HEK293 (cell line): ENCODE measurements around the gene IL2RA.

Source experiments
- CTCF ChIA-PET: fragments of 350-600 bp; formaldehyde crosslinking; extraction: SDS; loops from one replicate; lab custom pipeline; 2021; ENCODE audit warnings: antibody characterized with exemption; lab: Yijun Ruan, JAX
- POLR2A ChIA-PET: fragments of 300-600 bp; formaldehyde crosslinking; extraction: SDS; loops from one replicate; lab custom pipeline; 2020; ENCODE audit warnings: antibody characterized with exemption, inconsistent platforms; lab: Yijun Ruan, JAX
- H3K27ac ChIP-seq: fragments of 200-500 bp; sonication (Bioruptor generic); 2 replicates; pipeline ENCODE4 v1.5.1; 2014; ENCODE audit warnings: low read depth, low read length, control low read depth, inconsistent platforms; ENCODE audit errors: extremely low read depth
- H3K36me3 ChIP-seq, 2 experiments: fragments of 200-500 bp in 1 of 2; sonication (Bioruptor generic) in 1 of 2; 1 replicate in 1 of 2; 2 replicates in 1 of 2; pipeline ENCODE4 v1.5.1; 2014 to 2017; ENCODE audit warnings: inconsistent platforms in 2 of 2, low read length in 2 of 2; ENCODE audit not compliant: control insufficient read depth in 2 of 2, insufficient read depth in 1 of 2
- H3K4me1 ChIP-seq: fragments of 200-500 bp; sonication (Bioruptor generic); 2 replicates; pipeline ENCODE4 v1.5.1; 2014; ENCODE audit warnings: mild to moderate bottlenecking, low read length, inconsistent platforms; ENCODE audit not compliant: control insufficient read depth, insufficient read depth
- H3K4me3 ChIP-seq: 2 replicates; pipeline ENCODE4 v1.5.1; 2011; ENCODE audit warnings: low read depth, mild to moderate bottlenecking, control low read depth, low read length, moderate library complexity
- H3K9me3 ChIP-seq: fragments of 200-500 bp; sonication (Bioruptor generic); 2 replicates; pipeline ENCODE4 v1.5.1; 2014; ENCODE audit warnings: low read depth, low read length, inconsistent platforms; ENCODE audit not compliant: control insufficient read depth, insufficient read depth
- MEIS1 ChIP-seq: sonication (generic); formaldehyde crosslinking; IDR thresholded peaks from 2 replicates; pipeline ENCODE4 v1.8.1; 2022; ENCODE audit warnings: missing genetic modification reagents, mild to moderate bottlenecking, borderline replicate concordance
- OSR2 ChIP-seq: fragments of 450-650 bp; formaldehyde crosslinking; IDR thresholded peaks from 2 replicates; pipeline ENCODE4 v1.5.1; 2016; ENCODE audit warnings: missing biosample characterization, missing genetic modification characterization
- PRDM1 ChIP-seq: fragments of 450-650 bp; formaldehyde crosslinking; IDR thresholded peaks from 2 replicates; pipeline ENCODE4; 2016; ENCODE audit warnings: missing biosample characterization, missing genetic modification characterization
- SP3 ChIP-seq: fragments of 450-650 bp; formaldehyde crosslinking; IDR thresholded peaks from 2 replicates; pipeline ENCODE4 v1.5.1; 2016; ENCODE audit warnings: missing biosample characterization, missing genetic modification characterization
- YY1 ChIP-seq: fragments of 450-650 bp; formaldehyde crosslinking; IDR thresholded peaks from 2 replicates; pipeline ENCODE4 v1.5.1; 2018; ENCODE audit warnings: missing biosample characterization, missing genetic modification characterization
- ZNF202 ChIP-seq: fragments of 450-650 bp; formaldehyde crosslinking; IDR thresholded peaks from 2 replicates; pipeline ENCODE4 v1.5.1; 2016; ENCODE audit warnings: missing biosample characterization, missing genetic modification characterization, borderline replicate concordance
- ZNF248 ChIP-seq: fragments of 450-650 bp; formaldehyde crosslinking; IDR thresholded peaks from 2 replicates; pipeline ENCODE4 v1.5.1; 2017; ENCODE audit warnings: missing biosample characterization, missing genetic modification characterization
- ZNF366 ChIP-seq: fragments of 450-650 bp; formaldehyde crosslinking; conservative IDR thresholded peaks from 2 replicates; pipeline ENCODE4 v1.5.1; 2016; ENCODE audit warnings: missing biosample characterization, missing genetic modification characterization
- ZNF558 ChIP-seq: fragments of 450-650 bp; formaldehyde crosslinking; IDR thresholded peaks from 2 replicates; pipeline ENCODE4 v1.5.1; 2016; ENCODE audit warnings: missing biosample characterization, missing genetic modification characterization
- ZNF600 ChIP-seq: fragments of 450-650 bp; formaldehyde crosslinking; IDR thresholded peaks from 2 replicates; pipeline ENCODE4 v1.5.1; 2016; ENCODE audit warnings: missing biosample characterization, missing genetic modification characterization
- ZNF621 ChIP-seq: fragments of 450-650 bp; formaldehyde crosslinking; IDR thresholded peaks from 2 replicates; pipeline ENCODE4 v1.5.1; 2017; ENCODE audit warnings: missing biosample characterization, missing genetic modification characterization
- ZNF660 ChIP-seq: fragments of 450-650 bp; IDR thresholded peaks from 2 replicates; pipeline ENCODE4 v1.5.1; 2018; ENCODE audit warnings: missing biosample characterization, mild to moderate bottlenecking, missing genetic modification characterization
- ZNF830 ChIP-seq: fragments of 450-650 bp; IDR thresholded peaks from 2 replicates; pipeline ENCODE4 v1.5.0; 2018; ENCODE audit warnings: missing biosample characterization, missing genetic modification characterization, low read depth, mild to moderate bottlenecking, moderate library complexity
- ZSCAN18 ChIP-seq: fragments of 450-650 bp; formaldehyde crosslinking; IDR thresholded peaks from 2 replicates; pipeline ENCODE4 v1.5.1; 2016; ENCODE audit warnings: missing biosample characterization, missing genetic modification characterization
- TF ChIP-seq, protein P1 (sequence below): fragments of 450-650 bp; formaldehyde crosslinking; IDR thresholded peaks from 2 replicates; pipeline ENCODE4 v1.5.1; 2016; ENCODE audit warnings: missing biosample characterization, missing genetic modification characterization, borderline replicate concordance
- TF ChIP-seq, protein P2 (sequence below): fragments of 450-650 bp; formaldehyde crosslinking; IDR thresholded peaks from 2 replicates; pipeline ENCODE4 v1.5.0; 2017; ENCODE audit warnings: missing biosample characterization, missing genetic modification characterization, borderline replicate concordance

The IL2RA gene

DNA sequence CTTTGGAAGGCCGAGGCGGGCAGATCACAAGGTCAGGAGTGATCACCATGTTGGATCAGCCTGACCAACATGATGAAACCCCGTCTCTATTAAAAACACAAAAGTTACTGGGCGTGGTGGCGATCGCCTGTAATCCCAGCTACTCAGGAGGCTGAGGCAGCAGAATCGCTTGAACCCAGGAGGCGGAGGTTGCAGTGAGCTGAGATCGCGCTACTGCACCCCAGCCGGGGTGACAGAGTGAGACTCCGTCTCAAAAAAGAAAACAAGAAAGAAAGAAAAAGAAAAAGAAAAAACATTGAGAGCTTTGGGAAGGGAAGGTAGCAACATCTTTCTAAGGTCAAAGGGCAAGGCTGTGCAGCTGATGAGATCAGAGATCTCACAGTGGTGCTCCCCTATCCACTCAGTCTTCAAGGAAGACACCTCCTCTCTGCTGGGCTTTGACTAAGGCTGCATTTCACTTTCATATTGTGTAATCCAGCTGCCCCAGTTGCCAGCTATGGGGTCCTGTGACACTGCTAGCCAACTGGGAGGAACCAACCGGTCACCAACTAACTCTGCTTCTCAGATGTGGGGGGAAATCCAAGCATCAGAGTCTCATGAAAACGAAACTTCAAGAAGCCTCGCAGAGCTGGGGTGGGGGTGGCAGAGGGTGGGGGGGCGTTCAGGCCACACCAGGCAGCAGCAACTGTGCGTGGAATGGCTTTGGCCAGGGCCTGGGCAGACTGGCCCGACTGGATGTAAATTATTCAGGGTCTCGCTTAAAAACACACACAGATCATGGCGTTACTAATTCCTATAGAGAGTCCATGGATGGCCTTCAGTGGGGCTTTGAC is 86.3 kb downstream of the IL2RA start (continued):
- TF ChIP-seq, protein P1, sequence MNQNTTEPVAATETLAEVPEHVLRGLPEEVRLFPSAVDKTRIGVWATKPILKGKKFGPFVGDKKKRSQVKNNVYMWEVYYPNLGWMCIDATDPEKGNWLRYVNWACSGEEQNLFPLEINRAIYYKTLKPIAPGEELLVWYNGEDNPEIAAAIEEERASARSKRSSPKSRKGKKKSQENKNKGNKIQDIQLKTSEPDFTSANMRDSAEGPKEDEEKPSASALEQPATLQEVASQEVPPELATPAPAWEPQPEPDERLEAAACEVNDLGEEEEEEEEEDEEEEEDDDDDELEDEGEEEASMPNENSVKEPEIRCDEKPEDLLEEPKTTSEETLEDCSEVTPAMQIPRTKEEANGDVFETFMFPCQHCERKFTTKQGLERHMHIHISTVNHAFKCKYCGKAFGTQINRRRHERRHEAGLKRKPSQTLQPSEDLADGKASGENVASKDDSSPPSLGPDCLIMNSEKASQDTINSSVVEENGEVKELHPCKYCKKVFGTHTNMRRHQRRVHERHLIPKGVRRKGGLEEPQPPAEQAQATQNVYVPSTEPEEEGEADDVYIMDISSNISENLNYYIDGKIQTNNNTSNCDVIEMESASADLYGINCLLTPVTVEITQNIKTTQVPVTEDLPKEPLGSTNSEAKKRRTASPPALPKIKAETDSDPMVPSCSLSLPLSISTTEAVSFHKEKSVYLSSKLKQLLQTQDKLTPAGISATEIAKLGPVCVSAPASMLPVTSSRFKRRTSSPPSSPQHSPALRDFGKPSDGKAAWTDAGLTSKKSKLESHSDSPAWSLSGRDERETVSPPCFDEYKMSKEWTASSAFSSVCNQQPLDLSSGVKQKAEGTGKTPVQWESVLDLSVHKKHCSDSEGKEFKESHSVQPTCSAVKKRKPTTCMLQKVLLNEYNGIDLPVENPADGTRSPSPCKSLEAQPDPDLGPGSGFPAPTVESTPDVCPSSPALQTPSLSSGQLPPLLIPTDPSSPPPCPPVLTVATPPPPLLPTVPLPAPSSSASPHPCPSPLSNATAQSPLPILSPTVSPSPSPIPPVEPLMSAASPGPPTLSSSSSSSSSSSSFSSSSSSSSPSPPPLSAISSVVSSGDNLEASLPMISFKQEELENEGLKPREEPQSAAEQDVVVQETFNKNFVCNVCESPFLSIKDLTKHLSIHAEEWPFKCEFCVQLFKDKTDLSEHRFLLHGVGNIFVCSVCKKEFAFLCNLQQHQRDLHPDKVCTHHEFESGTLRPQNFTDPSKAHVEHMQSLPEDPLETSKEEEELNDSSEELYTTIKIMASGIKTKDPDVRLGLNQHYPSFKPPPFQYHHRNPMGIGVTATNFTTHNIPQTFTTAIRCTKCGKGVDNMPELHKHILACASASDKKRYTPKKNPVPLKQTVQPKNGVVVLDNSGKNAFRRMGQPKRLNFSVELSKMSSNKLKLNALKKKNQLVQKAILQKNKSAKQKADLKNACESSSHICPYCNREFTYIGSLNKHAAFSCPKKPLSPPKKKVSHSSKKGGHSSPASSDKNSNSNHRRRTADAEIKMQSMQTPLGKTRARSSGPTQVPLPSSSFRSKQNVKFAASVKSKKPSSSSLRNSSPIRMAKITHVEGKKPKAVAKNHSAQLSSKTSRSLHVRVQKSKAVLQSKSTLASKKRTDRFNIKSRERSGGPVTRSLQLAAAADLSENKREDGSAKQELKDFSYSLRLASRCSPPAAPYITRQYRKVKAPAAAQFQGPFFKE (tag by site-specific recombination) = no peak
- TF ChIP-seq ZNF366 (tag by site-specific recombination) (0 out of 2 replicates have a peak, but pooled peaks have one; percentile 40), ZNF660 (tag by site-specific recombination) (no peak), ZSCAN18 (no peak), OSR2 (tag by site-specific recombination) (0 out of 2 replicates have a peak, but pooled peaks have one; percentile 7), ZNF558 (tag by site-specific recombination) (0 out of 2 replicates have a peak, but pooled peaks have one; percentile 13), ZNF600 (0 out of 2 replicates have a peak, but pooled peaks have one; percentile 34), ZNF830 (tag by site-specific recombination) (no peak), ZNF621 (tag by site-specific recombination) (no peak), YY1 (tag by site-specific recombination) (no peak), ZNF202 (tag by site-specific recombination) (no peak), SP3 (no peak), PRDM1 (peak; percentile 63)
- TF ChIP-seq, protein P2, sequence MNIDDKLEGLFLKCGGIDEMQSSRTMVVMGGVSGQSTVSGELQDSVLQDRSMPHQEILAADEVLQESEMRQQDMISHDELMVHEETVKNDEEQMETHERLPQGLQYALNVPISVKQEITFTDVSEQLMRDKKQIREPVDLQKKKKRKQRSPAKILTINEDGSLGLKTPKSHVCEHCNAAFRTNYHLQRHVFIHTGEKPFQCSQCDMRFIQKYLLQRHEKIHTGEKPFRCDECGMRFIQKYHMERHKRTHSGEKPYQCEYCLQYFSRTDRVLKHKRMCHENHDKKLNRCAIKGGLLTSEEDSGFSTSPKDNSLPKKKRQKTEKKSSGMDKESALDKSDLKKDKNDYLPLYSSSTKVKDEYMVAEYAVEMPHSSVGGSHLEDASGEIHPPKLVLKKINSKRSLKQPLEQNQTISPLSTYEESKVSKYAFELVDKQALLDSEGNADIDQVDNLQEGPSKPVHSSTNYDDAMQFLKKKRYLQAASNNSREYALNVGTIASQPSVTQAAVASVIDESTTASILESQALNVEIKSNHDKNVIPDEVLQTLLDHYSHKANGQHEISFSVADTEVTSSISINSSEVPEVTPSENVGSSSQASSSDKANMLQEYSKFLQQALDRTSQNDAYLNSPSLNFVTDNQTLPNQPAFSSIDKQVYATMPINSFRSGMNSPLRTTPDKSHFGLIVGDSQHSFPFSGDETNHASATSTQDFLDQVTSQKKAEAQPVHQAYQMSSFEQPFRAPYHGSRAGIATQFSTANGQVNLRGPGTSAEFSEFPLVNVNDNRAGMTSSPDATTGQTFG (tag by site-specific recombination) = no peak

DNA sequence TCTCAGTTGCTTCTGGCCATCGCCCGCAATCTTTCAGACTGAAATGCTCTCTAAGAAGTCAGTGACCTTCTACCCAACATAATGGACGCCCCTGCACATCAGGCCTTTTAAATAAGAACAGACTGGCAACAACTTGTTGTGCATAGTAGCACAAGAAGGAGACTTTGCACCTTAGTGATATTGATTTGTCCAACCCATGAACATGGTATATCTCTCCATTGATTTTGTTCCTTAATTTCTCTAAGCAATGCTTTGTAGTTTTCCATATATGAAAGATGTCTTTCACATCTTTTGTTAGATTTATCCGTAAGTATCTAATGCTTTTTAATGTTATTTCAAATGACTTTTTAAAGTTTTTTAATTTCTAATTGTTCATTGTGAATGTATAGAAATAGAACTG is 89.1 kb downstream of the IL2RA start:
- ChIA-PET CTCF (no interaction called here), POLR2A (no interaction called here)
- Histone ChIP-seq H3K9me3 (no peaks in the 10 kb centered on the region), H3K4me1 (no peaks in the 10 kb centered on the region; the same call in 1 of the 2 replicates), H3K27ac (no peak overlapping the region), H3K36me3 (no peaks in the 10 kb centered on the region), H3K4me3 (no peak overlapping the region)
- TF ChIP-seq ZNF248 (tag by site-specific recombination) (peak; percentile 74; the same call in 1 of the 2 replicates), MEIS1 (CRISPR knock-in tag) (no peak)
